Stimulated activated CD4-positive, alpha-beta T cell treated with anti-CD3 and anti-CD28 coated beads, Interleukin-2, amount 100 ng/mL, for 24 hours (primary cell): ENCODE measurements around the gene PLD1.
A peak's percentile ranks its signal among the peaks of the same experiment; 100 is the strongest.
"Not testable (repeated sequence)": the region's sequence is repeated elsewhere in the genome, so short reads cannot be mapped to it uniquely, and the experiment has no call there.

ENCODE experiments used
- DNase-seq, 2 donors: peaks; one replicate each; pipeline ENCODE4 v3.0.0-alpha.2; 2020

PLD1 gene

DNA sequence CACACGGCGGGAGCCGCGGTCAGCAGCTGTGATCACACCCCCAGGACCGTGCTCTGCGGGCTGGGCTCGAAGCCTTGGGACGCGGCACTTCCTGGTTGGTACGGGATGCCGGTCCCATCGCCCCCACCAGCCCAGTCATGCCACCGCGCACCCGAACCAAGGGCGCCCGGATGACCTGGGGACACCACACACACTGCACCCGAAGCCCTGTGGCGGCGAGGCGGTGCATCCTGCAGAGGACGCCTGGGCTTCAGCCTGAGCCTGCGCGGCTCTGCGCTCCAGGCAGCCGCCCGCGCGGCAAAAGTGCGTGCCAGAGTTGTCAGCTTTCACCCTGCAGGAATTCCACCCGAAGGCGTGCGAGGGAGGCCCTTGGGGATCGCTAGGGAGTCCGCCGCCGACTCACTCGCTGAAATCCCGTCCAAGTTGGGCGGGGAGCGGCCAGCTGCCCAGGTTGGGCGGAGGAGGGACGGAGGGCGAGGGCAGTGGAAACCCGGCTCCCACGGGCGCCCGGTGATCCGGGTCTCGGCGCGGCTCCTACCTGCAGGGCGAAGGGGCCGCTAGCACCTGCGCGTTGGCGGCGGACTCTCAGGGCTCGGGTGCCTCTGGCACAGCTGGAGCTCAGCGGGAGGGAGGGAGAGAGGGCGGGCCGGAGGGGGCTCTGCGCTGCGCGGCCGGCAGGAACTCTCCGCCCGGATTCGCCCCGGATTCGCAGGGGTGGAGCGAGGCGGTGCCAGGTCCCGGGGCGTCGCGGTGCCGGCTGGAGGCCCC, at the start of gene PLD1:
PLD1 (minus strand) TSS at position 623 of the 768 bp plus-strand sequence. CDS start 72,432 bp downstream, outside the sequence.
- peak; percentile 32 to 62 for DNase-seq

DNA sequence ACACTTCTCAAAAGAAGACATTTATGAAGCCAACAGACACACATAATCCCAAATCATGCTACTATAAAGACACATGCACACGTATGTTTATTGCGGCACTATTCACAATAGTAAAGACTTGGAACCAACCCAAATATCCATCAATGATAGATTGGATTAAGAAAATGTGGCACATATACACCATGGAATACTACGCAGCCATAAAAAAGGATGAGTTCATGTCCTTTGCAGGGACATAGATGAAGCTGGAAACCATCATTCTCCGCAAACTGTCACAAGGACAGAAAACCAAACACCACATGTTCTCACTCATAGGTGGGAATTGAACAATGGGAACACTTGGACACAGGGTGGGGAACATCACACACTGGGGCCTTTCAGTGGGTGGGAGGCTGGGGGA, 48.5 kb upstream of the PLD1 start:
- not testable (repeated sequence) for DNase-seq

GRCh38 chr3:171854649-171855305, 44.5 kb upstream of the PLD1 start:
- no peak for DNase-seq

- no peak for DNase-seq
These were observed 41.4 kb upstream of the PLD1 start for GRCh38 chr3:171851660-171852058.

- no peak for DNase-seq
These were observed 40.8 kb upstream of the PLD1 start for GRCh38 chr3:171850960-171851659.

GRCh38 chr3:171850320-171850959, 40.2 kb upstream of the PLD1 start:
- no peak for DNase-seq

- DNase-seq: no peak
These were observed 39.5 kb upstream of the PLD1 start for GRCh38 chr3:171849617-171850319.

GRCh38 chr3:171847595-171848259, 37.4 kb upstream of the PLD1 start:
- DNase-seq: no peak

- no peak for DNase-seq
These were observed 36.9 kb upstream of the PLD1 start for GRCh38 chr3:171847133-171847532.

DNA sequence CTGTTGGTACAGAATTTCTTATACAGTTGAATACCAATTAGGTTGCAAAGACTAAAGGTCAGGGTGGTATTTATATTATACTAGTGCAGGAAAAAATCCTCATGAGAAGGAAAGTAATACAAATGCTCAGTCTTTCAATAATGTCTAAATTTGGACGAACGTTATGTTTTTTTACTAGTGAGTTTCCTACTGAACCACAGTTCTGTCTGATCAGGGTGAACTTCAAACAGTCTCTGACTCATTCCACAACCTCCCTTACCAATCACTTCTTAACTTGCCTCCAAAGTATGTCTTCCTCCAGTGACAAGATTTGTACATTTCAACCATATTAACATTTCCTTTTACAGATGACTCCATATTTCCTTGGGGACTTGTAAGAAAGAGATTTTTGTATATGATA, 36.3 kb upstream of the PLD1 start:
- DNase-seq: no peak

- no peak for DNase-seq
These were observed 35.4 kb upstream of the PLD1 start for GRCh38 chr3:171845481-171846284.

- DNase-seq: no peak
These were observed 34.6 kb upstream of the PLD1 start for GRCh38 chr3:171844873-171845272.

- DNase-seq: no peak
These were observed 32.7 kb upstream of the PLD1 start, which contains the start of gene TMEM212 for GRCh38 chr3:171842864-171843518. Gene TMEM212, plus strand, starts transcription at chr3:171843349. Its CDS starts 35 bp downstream, at chr3:171843384.

DNA sequence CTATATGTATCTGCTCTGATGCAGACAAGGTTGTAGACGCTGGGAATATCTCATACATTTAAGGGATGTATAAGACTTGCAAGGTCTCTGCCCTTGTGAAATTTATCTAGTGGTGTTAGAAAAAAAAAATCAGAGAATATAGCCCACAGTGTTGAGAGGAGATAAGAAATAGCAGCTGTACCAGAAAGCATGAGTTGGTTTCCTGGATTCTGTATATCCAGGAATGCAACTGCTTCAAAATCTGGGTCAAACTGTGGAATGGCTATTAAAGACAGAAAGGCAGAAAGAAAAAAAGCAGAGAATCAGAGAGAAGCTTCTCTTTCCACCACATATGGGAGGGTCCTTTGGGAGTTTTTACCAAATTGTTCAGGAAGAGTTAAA, 31.3 kb upstream of the PLD1 start:
- DNase-seq: no peak

- no peak for DNase-seq
These were observed 30.7 kb upstream of the PLD1 start for GRCh38 chr3:171840811-171841619.

GRCh38 chr3:171840445-171840810, 30.1 kb upstream of the PLD1 start:
- DNase-seq: no peak

DNA sequence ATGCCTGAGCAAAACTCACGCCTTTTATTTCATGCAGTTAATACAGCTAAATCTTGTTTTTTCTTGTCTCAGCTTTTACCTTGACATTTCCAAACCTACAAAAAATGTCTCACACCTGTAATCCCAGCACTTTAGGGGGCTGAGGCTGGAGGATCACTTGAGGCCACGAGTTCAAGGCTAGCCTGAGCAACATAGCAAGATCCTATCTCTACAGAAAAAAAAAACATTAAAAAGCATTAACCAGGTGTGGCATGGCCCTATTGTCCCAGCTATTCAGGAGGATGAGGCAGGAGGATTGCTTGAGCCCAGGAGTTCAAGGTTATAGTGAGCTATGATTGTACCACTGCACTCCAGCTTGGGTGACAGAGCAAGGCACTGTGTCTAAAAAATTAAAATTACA, 29.0 kb upstream of the PLD1 start:
- DNase-seq: no peak

DNA sequence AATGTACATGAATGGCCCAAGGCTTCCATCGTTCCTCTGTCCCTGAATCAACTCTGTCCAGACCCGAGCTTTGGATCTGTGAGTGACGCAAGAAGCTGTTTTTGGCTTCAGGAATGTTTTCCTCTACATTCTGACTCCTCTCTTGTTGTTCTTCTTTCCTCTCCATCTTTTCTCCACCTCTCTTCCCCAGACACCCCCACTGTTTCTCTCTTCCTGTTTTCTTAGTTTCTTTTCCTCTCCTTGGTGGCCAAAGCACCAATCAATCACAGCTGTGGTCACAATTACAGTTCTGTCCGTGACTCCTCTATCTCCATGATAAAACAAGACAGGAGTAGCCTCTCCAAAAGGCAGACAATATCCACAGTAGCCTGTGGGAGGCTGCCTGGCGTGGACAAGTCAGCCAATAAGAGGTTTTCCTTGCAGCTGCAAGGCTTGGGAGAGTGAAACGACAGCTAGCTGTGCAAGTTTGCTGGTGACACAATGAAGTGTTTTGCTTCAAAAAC, 28.0 kb upstream of the PLD1 start:
- DNase-seq: no peak

DNA sequence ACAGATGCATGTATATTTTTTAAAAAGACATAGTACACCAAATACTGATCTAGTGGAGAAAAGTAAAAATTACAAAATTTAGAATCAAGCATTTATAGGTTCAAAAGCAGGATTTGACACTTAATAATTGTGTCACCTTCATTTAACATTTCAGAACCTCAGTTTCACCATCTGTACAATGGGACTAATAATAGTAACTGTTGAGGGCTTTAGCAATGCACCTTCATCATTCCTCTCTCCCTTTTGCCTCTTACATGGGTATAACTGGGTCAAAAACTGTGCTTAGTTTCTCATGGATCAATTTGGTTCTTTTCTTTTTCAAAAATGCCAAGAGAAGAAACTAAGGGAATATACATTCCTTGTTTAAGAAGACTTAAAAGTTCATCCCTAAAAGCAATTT, 27.4 kb upstream of the PLD1 start:
- DNase-seq: no peak

DNA sequence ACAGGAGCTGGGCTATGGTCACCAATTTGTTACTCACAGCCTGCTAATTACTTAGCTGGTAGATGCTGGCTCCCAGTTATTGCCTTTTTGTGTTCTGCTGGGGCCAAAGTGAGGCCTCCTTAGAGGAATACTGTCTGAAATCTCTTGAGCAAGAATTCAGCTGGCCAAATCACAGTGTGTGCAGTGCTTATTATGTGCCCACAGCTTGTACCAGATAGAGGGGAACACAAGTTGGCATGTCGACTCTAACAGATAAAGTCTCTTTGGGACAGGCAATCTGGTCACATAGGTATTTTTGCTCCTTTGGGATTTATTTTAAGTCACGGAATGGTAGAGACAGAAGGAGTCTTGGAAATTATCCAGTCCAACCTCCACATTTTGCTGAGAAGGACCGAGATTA, 26.6 kb upstream of the PLD1 start:
- no peak for DNase-seq
